ENCODE measurements around the gene AMDHD2.

GRCh38 chr16:2478279-2478678 is 41.9 kb upstream of the AMDHD2 start:
- TF ChIP-seq CTCF (conservative IDR thresholded peaks at IDR 0.05; ENCODE audit: low read depth, low read length) (no peak), EZH2phosphoT487 (IDR thresholded peaks at IDR 0.05; ENCODE audit: borderline replicate concordance, low read length) (no peak), EZH2 (IDR thresholded peaks at IDR 0.05; ENCODE audit: low read length, unreplicated experiment) (no peak)

Measured in PC-3 (cell line).